Natural killer cell (primary cell): Measurements from ENCODE around the gene PRR35. TPM values are rescaled to one million over a fixed set of nuclear protein-coding genes. Genes with fewer than 3 reads are reported as not detected.

Source experiments
- ATAC-seq, 3 donors: fragments of 150-1000 bp in 2 of 3; fragments of 200-7000 bp in 1 of 3; cut with Tn5 transposase; 1 replicate in 1 of 3; 2 replicates in 2 of 3; pipeline ENCODE4 v1.10.0; 2021; ENCODE audit warnings: mild to moderate bottlenecking in 2 of 3, moderate library complexity in 2 of 3
- DNase-seq, 2 donors: peaks; one replicate each; pipeline versions ENCODE4 v3.0.0 to v3.0.0-alpha.2; 2013 to 2021; ENCODE audit warnings: mixed read lengths in 1 of 2
- H3K27ac ChIP-seq: one replicate; pipeline ENCODE4 v1.5.1; 2013; ENCODE audit warnings: mild to moderate bottlenecking, low read length
- H3K27me3 ChIP-seq: one replicate; pipeline ENCODE4 v1.6.1; 2013; ENCODE audit warnings: low read length; ENCODE audit not compliant: control insufficient read depth, insufficient read depth
- H3K36me3 ChIP-seq: one replicate; pipeline ENCODE4 v1.6.1; 2013; ENCODE audit warnings: low read length; ENCODE audit not compliant: control insufficient read depth, insufficient read depth
- H3K4me1 ChIP-seq: one replicate; pipeline ENCODE4 v1.6.1; 2013; ENCODE audit warnings: low read length; ENCODE audit not compliant: control insufficient read depth, insufficient read depth
- H3K4me3 ChIP-seq: one replicate; pipeline ENCODE4 v1.5.1; 2013; ENCODE audit warnings: low read length
- H3K9me3 ChIP-seq: one replicate; pipeline ENCODE4 v1.6.1; 2013; ENCODE audit warnings: low read length; ENCODE audit not compliant: control insufficient read depth, insufficient read depth
- H3K27ac Mint-ChIP-seq, 2 donors: one replicate each; pipeline ENCODE4 v1.8.0; 2022; ENCODE audit warnings: mild to moderate bottlenecking in 2 of 2, mixed read lengths in 2 of 2, moderate library complexity in 1 of 2
- H3K27me3 Mint-ChIP-seq, 2 donors: one replicate each; pipeline ENCODE4 v1.8.0; 2022; ENCODE audit warnings: low read depth in 2 of 2, mixed read lengths in 2 of 2
- H3K36me3 Mint-ChIP-seq: one replicate; pipeline ENCODE4 v1.8.0; 2022; ENCODE audit warnings: mixed read lengths
- H3K4me1 Mint-ChIP-seq, 2 donors: one replicate each; pipeline ENCODE4 v1.8.0; 2022; ENCODE audit warnings: mixed read lengths in 2 of 2
- H3K4me3 Mint-ChIP-seq: one replicate; pipeline ENCODE4 v1.8.0; 2022; ENCODE audit warnings: mild to moderate bottlenecking, moderate library complexity, mixed read lengths
- H3K9me3 Mint-ChIP-seq, 2 donors: one replicate each; pipeline ENCODE4 v1.8.0; 2022; ENCODE audit warnings: mixed read lengths in 2 of 2
- WGBS: methylation state at CpG from one replicate; pipeline ENCODE4 v1.1.7; 2013; ENCODE audit warnings: missing lambda C conversion rate; ENCODE audit not compliant: insufficient coverage; 5-methylcytosine and 5-hydroxymethylcytosine counted together
- intact Hi-C: fragments of 100-400 bp; cut with micrococcal nuclease; formaldehyde crosslinking; loops from one replicate; pipeline ENCODE4 v1.14.2; 2022
- total RNA-seq, 4 donors: library from RNA; stranded (reverse); fragments of 120-200 nt in 1 of 4; gene quantifications; one replicate each; pipeline versions ENCODE4 v1.2.3 to v1.2.4, GENCODE V29; 2013 to 2022
- TF ChIP-seq, protein P1 (sequence below): fragments of 200-600 bp; IDR thresholded peaks from one replicate; pipeline ENCODE4 v1.8.0; 2022; ENCODE audit warnings: antibody characterized with exemption

Gene PRR35
- total RNA-seq, 3 donors from 2014 or later (not counting 1 experiment from before 2014, with no cell fraction given) = 0.20 TPM; not detected in 2

DNA sequence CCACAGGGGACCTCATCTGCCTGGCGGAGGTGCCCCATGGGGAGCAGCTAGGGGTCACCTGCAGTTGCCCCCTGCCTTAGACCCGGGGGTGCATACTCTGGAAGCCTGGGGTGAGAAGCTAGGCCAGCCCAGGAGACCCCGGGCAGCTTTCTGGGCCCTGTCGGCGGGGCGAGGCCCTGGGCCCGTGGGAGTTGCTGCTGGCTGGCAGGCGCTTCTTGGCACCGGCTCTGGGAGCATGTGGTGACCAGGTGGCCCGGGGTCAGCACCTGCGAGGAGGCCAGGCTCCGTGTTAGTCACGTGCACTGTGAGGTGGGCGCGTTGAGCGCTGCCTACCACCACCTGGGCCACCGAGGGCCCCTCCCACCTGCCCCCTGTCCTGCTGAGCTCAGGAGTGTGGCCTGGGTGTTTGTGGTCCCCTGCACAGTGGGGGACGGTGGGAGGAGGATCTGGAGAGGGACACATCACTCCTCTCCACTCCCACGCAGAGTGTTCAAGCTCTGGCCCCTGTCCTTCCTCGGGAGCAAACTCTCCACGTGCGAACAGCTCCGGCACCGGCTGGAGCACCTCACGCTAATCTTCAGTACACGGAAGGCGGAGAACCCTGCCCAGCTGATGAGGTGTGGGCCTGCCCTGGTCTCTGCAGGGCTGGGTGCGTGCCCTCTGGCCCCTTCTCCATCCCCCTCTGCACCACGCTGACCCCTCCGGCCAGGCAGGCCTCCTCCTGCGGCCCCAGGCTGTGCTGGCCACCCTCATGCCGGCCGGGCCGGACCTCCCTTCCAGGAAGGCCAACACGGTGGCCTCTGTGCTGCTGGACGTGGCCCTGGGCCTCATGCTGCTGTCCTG is 15.4 kb downstream of the PRR35 start:
- Mint-ChIP-seq H3K4me3 (no peak overlapping the region), H3K27ac (no peak overlapping the region), H3K9me3 (no peaks in the 10 kb centered on the region), H3K36me3 (no peaks in the 10 kb centered on the region), H3K4me1 (peaks cover 14 to 16% of the 10 kb centered on the region in 2 donors), H3K27me3 (no peaks in the 10 kb centered on the region)
- intact Hi-C loops = no loop called here
- WGBS = 93% methylated on average over 35 of the region's 36 CpGs
- H3K36me3 ChIP-seq = peaks cover 2% of the 10 kb centered on the region
- no peaks in the 10 kb centered on the region for H3K27me3 ChIP-seq
- DNase-seq (no peak), ATAC-seq (no peak)
- H3K4me1 ChIP-seq = peaks cover 15% of the 10 kb centered on the region
- no peak overlapping the region for H3K4me3 ChIP-seq
- H3K9me3 ChIP-seq = no peaks in the 10 kb centered on the region
- TF ChIP-seq, protein P1, sequence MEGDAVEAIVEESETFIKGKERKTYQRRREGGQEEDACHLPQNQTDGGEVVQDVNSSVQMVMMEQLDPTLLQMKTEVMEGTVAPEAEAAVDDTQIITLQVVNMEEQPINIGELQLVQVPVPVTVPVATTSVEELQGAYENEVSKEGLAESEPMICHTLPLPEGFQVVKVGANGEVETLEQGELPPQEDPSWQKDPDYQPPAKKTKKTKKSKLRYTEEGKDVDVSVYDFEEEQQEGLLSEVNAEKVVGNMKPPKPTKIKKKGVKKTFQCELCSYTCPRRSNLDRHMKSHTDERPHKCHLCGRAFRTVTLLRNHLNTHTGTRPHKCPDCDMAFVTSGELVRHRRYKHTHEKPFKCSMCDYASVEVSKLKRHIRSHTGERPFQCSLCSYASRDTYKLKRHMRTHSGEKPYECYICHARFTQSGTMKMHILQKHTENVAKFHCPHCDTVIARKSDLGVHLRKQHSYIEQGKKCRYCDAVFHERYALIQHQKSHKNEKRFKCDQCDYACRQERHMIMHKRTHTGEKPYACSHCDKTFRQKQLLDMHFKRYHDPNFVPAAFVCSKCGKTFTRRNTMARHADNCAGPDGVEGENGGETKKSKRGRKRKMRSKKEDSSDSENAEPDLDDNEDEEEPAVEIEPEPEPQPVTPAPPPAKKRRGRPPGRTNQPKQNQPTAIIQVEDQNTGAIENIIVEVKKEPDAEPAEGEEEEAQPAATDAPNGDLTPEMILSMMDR = no peak
- H3K27ac ChIP-seq = no peak overlapping the region

DNA sequence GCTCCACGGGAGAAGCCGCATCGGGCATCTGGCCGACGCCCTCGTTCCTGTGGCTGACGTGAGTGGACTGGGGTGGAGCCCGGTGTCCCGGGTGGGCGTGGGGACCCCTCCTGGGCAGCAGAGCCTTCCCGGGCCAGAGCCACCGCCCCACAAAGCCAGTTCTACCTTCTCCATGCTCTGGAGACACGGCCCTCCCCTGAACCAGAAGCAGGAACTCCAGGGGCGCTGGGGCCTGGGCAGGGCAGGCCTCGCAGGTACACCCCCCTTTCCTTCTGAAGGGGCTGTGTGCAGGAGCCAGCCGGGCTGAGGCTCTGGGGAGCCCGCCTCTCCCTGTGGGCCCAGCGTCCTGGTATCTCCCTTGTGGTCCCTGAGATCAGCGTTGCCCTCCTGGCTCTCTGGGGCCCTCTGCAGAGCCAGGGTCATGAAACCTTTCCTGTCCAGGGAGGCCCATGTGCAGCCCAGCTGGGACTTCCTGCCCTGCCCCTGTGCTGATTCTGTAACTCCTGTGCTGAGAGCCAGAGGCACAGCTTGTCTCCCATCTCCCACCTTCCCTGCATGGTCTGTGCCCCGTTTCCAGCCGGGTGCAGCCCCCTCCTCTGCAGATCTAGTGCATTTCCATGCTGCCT is 16.1 kb downstream of the PRR35 start:
- ATAC-seq (no peak), DNase-seq (no peak)
- Mint-ChIP-seq H3K9me3 (no peaks in the 10 kb centered on the region), H3K36me3 (no peaks in the 10 kb centered on the region), H3K27me3 (no peaks in the 10 kb centered on the region), H3K27ac (no peak overlapping the region), H3K4me3 (no peak overlapping the region), H3K4me1 (peaks cover 7 to 8% of the 10 kb centered on the region in 2 donors)
- Histone ChIP-seq H3K4me1 (peaks cover 8% of the 10 kb centered on the region), H3K27me3 (no peaks in the 10 kb centered on the region), H3K27ac (no peak overlapping the region), H3K4me3 (no peak overlapping the region), H3K36me3 (peaks cover 2% of the 10 kb centered on the region), H3K9me3 (no peaks in the 10 kb centered on the region)
- TF ChIP-seq, protein P1 = no peak
- intact Hi-C loops = no loop called here
- WGBS = 88% methylated on average over 21 of the region's 21 CpGs

DNA sequence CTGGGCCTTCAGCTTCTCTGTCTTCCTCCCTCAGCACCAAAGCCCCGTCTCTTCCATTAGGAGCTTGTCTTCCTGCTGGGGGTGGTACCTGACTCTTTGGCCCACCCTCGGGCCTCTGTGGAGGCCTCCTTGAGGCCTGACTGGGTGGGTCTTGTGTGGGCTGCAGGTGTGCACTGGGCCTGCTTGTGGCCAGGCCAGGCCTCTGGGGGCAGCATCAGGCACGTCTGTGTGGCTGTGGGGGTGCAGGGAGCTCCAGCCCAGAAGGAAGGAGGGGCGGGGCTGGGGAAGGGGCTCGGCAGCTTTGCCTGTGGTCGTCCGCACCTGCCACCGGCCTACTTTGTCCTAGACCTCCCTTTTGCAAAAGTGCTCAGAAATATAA is 16.6 kb downstream of the PRR35 start:
- H3K4me3 Mint-ChIP-seq = no peak overlapping the region
- Histone ChIP-seq H3K9me3 (no peaks in the 10 kb centered on the region), H3K27ac (no peak overlapping the region), H3K4me3 (no peak overlapping the region), H3K4me1 (peaks cover 8% of the 10 kb centered on the region), H3K27me3 (no peaks in the 10 kb centered on the region), H3K36me3 (peaks cover 2% of the 10 kb centered on the region)
- H3K4me1 Mint-ChIP-seq = peaks cover 2 to 3% of the 10 kb centered on the region in 2 donors
- no peak for ATAC-seq
- no peaks in the 10 kb centered on the region for H3K27me3 Mint-ChIP-seq
- 42% methylated on average over 4 of the region's 8 CpGs for WGBS
- no peaks in the 10 kb centered on the region for H3K36me3 Mint-ChIP-seq
- no peak for DNase-seq
- TF ChIP-seq, protein P1 = no peak
- H3K27ac Mint-ChIP-seq = no peak overlapping the region
- no peaks in the 10 kb centered on the region for H3K9me3 Mint-ChIP-seq
- intact Hi-C loops = no loop called here
